HG02642 (cell line): ENCODE results near the gene DPYD.

Experiments used
- ATAC-seq: cut with Tn5 transposase; IDR thresholded peaks from one replicate; pipeline ENCODE4 v1.9.1; 2021; ENCODE audit warnings: mild to moderate bottlenecking; ENCODE audit not compliant: unreplicated experiment, poor library complexity

The DPYD gene

GRCh38 chr1:97084546-97084945, 836.3 kb downstream of the DPYD start:
- ATAC-seq, result no peak

- no peak for ATAC-seq
These were observed 838.5 kb downstream of the DPYD start for GRCh38 chr1:97082160-97082848.

GRCh38 chr1:97078872-97079271, 842.0 kb downstream of the DPYD start:
- no peak for ATAC-seq

DNA sequence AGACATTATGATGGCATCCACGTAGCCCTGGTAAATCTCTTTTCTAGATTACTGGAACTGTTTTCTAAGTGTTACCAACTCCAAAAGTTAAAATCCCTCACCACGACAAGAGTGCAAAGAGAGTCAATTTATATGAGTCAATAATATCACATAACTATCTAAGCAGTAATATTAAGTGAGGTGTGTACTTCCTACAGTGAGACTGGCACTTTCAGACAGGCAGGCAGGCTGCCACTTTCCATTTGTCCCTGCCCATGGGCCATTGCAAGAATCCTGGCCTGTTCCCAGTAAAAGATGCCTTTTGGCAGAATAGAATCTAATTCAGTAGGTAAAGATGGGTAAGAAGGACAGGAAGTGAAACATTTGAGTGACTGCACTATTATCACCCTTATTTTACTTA, 843.6 kb downstream of the DPYD start:
- no peak for ATAC-seq

- no peak for ATAC-seq
These were observed 846.1 kb downstream of the DPYD start for GRCh38 chr1:97074771-97075170.

DNA sequence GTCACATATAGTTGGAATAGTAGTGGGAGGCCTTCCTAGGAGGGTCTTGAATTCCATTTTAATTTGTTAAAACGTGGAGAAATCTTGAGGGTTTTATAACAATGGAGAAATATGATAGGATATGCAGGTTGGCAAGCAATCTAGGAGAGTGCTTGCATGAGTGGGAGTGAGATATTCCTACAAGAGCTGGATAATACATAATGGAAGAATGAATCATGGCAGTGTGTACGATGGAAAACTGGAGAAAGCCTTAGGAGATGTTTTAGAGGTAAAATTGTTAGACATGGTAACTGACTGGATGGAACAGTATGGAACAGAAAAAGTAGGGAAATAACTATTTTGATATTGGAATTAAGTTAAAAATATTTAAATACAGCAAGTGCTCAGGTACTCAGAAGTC, 846.9 kb downstream of the DPYD start:
- no peak for ATAC-seq

- ATAC-seq, result no peak
These were observed 847.7 kb downstream of the DPYD start for GRCh38 chr1:97073169-97073568.

GRCh38 chr1:97071173-97071572, 849.7 kb downstream of the DPYD start:
- ATAC-seq, result no peak

DNA sequence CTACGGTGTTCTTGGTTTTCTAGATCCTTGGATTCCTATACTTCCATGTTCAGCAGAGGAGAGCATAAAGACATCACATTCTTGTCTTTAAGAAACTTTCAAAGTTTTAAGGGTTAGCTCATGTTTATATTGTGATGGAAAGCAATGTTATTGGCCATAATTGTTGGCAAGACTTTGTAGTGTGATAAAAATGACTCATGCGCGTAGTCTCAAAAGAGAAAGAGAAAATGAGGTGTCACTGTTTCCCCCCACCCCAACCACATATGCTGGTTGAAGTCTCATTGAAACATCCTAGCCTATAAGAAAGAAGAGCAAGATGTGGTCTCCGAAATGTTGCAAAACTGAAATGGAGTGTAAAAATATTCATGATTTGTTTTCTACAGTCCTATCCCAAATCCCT, 850.5 kb downstream of the DPYD start:
- no peak for ATAC-seq

DNA sequence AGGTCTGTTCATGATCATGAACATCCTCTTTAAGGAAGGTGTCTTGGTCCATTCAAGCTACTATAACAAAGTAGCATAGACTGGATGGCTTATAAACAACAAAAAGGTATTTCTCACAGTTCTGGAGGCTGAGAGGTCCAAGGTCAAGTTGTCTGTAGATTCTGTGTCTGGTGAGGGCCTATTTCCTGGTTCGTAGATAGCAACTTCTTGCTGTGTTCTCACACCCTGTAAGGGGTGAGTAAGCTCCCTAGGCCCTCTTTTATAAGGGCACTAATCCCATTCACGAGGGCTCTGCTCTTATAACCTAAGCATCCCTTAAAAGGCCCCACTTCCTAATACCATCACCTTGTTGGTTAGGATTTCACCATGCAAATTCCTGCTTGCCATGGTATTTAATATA, 851.5 kb downstream of the DPYD start:
- no peak for ATAC-seq

DNA sequence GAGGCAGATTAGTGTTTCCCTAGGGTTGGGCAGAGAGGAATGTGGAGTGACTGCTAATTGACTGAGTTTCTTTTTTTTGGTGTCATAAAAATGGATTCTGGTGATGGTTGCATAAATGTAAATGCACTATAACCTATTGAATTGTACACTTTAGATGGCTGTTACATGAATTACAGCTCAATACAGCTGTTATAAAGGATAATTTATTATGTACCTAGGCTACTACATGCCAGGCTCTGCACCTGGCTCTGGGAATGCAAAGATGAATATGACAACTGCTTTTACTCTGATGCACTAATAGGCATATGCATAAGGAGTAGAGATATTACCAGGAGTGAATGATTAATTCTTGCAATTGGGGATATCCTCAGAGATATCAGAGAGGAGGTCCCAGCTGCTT, 854.0 kb downstream of the DPYD start:
- ATAC-seq, result no peak

GRCh38 chr1:97063532-97063931, 857.3 kb downstream of the DPYD start:
- ATAC-seq, result no peak

DNA sequence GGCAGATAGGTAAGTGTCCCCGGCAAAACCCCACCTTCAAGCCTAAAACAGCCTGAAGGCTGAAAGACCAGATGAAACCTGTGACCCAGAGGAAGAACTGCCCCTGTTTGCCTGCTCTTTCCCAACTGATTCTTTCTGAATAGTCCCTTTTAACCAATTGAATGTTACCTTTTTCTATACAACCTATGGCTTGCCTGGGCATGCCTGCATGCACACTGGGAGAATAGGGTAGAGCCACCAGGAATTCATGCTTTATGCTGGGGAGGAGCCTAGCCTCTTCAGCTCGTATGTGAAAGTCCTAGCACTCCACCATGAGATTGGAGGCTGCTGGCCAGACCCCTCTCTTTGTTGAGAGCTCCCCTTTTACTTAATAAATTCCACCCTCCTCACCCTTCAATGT, 859.2 kb downstream of the DPYD start:
- ATAC-seq, result no peak

DNA sequence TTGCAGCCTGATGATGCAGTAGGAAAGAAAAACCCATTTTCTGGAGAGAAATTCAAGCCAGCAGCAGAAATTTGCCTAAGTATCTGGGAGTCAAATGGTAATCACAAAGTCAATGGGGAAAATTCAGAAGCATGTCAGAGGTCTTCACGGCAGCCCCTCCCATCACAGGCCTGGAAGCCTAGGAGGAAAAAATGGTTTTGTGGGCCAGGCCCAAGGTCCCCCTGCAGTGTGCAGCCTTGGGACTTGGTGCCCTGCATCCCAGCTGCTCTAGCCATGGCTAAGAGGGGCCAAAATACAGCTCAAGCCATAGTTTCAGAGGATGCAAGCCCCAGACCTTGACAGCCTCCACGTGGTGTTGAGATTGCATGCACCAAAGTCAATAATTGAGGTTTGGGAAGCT, 864.4 kb downstream of the DPYD start:
- ATAC-seq, result no peak

DNA sequence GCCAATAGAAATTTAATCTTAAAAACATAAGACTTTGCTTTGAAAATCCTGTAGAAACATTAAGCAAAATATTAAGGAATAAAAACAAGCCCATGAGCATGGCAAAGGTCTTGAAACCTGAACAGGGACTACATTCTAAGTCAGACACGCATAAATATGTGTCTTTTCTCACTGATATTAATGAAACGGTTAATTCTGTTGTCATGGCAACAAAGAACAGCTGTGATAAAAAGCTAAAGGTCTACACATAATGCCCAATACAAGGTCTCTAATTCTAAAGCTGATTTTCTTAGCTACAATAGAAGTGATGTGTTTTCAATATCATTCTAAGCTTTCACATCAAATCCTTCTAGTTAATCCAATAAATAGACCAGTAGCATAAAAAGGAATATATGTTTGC, 867.6 kb downstream of the DPYD start:
- no peak for ATAC-seq

DNA sequence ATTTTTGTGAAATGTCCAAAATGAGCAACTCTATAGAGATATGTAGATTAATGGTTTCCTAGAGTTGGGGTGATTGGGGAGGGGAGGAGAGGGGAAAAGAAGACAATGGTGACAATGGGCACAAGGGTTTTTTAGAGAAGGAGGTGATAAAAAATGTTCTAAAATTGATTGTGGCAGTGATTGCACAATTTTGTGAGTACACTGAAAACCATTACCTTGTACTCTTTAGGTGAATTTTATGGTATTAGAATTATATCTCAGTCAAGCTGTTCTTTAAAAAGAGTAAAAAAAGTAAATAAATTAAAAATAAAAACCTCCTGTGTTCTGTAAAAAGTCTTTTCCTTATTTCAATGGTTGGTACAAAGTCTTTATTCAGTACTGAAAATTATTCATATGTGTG, 869.0 kb downstream of the DPYD start:
- ATAC-seq, result no peak

GRCh38 chr1:97050506-97050905, 870.3 kb downstream of the DPYD start:
- ATAC-seq, result no peak

DNA sequence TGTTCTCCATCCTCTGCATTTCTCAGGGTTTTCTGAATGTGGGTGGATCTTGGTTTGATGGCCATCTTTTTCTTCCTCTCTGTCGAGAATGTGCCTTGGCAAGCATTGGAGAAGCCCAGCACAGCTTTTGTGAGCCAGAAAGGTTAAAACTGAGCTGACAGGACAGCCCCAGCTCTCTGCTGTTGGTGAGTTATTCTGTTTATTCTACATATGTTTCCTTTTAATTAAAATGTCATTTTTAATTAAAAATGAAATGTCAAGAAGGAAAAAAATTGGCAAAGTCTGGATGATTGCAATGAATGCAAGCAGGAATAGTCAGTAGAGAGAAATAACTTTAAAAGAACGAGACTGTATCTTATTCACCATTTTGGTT, 873.4 kb downstream of the DPYD start:
- ATAC-seq, result no peak

DNA sequence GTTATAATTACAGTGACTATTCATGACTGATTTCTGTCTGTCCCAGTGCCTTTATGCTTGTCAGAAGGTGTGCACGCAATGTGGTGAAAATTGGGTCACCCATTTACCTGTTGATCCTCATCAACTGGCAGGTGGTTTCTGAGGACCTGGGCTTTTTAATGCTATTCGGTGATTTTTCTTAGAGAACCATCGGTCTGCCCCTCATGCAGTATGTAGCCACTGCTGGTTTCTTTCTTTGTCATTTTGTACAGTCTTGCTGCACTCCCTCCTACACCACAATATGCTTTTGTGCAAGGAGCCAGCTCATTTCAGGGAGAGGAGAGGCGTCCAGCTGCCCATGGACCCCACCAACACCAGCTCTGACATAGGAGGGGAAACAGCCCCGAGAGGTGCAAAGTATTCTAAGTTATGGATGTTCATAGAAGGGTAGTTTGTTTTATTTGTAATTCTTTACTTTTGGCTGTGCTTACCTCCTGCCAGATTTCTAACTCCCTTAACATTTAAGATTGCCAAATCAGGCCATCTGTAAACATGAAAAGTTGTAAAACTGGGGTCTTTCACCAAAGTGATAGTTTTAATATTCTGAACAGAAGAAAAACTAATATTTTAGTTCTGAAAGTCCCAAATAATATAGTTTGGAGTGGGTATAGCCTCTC, 873.9 kb downstream of the DPYD start:
- no peak for ATAC-seq

DNA sequence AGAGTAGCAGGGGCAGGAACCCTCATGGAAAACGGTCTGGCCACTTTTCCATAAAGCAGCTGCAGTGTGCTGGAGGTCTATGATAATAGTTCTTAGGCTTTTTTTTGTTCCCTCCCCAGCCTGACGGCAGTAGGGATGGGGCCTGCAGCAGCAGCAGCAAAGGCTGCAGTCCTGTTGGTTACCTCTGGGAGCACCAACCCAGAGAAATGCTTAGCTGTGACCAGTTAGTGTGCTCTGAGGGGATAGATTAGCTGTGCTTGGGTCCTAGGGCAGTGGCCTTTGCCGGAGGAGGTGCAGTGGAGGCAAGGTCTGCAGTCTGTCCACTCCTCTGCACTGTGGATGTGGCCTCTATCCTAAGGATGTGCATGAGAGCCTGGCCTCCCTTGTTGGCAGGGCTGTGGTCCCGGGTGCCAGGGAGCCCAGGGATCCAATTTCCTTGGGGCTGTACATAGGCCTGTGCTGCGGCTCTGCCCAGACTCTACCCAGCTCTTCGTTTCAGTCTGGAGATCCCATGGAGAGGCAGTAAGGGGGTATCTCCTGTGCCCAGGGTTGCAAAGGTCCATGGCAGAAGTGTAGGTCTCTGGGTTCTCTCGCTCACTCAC, 876.6 kb downstream of the DPYD start:
- no peak for ATAC-seq

GRCh38 chr1:97042551-97042950, 878.3 kb downstream of the DPYD start:
- no peak for ATAC-seq

- no peak for ATAC-seq
These were observed 879.8 kb downstream of the DPYD start for GRCh38 chr1:97041026-97041425.
